MM.1S (cell line): ENCODE data around the gene GSE1.

ENCODE experiments used
- DNase-seq: peaks from one replicate; pipeline ENCODE4 v3.0.0-alpha.2; 2015
- H2AFZ ChIP-seq: fragments of 300-600 bp; sonication (generic); 2 replicates; pipeline ENCODE4 v1.6.0; 2016; ENCODE audit warnings: antibody characterized with exemption, low read length
- H3F3A ChIP-seq: fragments of 300-600 bp; sonication (generic); 2 replicates; pipeline ENCODE4 v1.6.1; 2016; ENCODE audit warnings: mild to moderate bottlenecking, antibody characterized with exemption, low read length, moderate library complexity, mixed read lengths; ENCODE audit not compliant: insufficient read depth
- H3K27ac ChIP-seq: fragments of 300-600 bp; sonication (generic); 2 replicates; pipeline ENCODE4 v1.5.1; 2016; ENCODE audit warnings: mild to moderate bottlenecking, low read length
- H3K27me3 ChIP-seq: fragments of 300-600 bp; sonication (generic); replicated peaks from 2 replicates; pipeline ENCODE4 v1.6.0; 2016; ENCODE audit warnings: low read length; ENCODE audit not compliant: insufficient read depth
- H3K36me3 ChIP-seq: fragments of 300-600 bp; sonication (generic); replicated peaks from 2 replicates; pipeline ENCODE4 v1.6.1; 2016; ENCODE audit warnings: mild to moderate bottlenecking, low read length, mixed read lengths; ENCODE audit not compliant: insufficient read depth
- H3K4me1 ChIP-seq: fragments of 300-600 bp; sonication (generic); 2 replicates; pipeline ENCODE4 v1.6.1; 2016; ENCODE audit warnings: low read length, mixed read lengths
- H3K4me2 ChIP-seq: fragments of 300-600 bp; sonication (generic); 2 replicates; pipeline ENCODE4 v1.6.0; 2016; ENCODE audit warnings: low read depth, low read length
- H3K4me3 ChIP-seq: fragments of 300-600 bp; sonication (generic); 2 replicates; pipeline ENCODE4 v1.5.1; 2016; ENCODE audit warnings: low read length, mixed read lengths
- H3K79me2 ChIP-seq: fragments of 300-600 bp; sonication (generic); 2 replicates; pipeline ENCODE4 v1.6.1; 2016; ENCODE audit warnings: mixed run types, low read length, mixed read lengths
- H3K9ac ChIP-seq: fragments of 300-600 bp; sonication (generic); 2 replicates; pipeline ENCODE4 v1.6.1; 2016; ENCODE audit warnings: low read length, mixed read lengths
- H3K9me2 ChIP-seq: fragments of 300-600 bp; sonication (generic); replicated peaks from 2 replicates; pipeline ENCODE4 v1.6.1; 2016; ENCODE audit warnings: mild to moderate bottlenecking, low read length, mixed read lengths; ENCODE audit not compliant: insufficient read depth
- H3K9me3 ChIP-seq: fragments of 300-600 bp; sonication (generic); replicated peaks from 2 replicates; pipeline ENCODE4 v1.6.1; 2016; ENCODE audit warnings: mild to moderate bottlenecking, low read length, mixed read lengths; ENCODE audit not compliant: insufficient read depth
- H4K20me1 ChIP-seq: fragments of 300-600 bp; sonication (generic); 2 replicates; pipeline ENCODE4 v1.6.1; 2016; ENCODE audit warnings: mild to moderate bottlenecking, low read length, moderate library complexity, mixed read lengths; ENCODE audit not compliant: insufficient read depth
- CTCF ChIP-seq: fragments of 300-600 bp; sonication (generic); IDR thresholded peaks from 2 replicates; pipeline ENCODE4 v1.5.1; 2016; ENCODE audit warnings: antibody characterized with exemption, low read length, mixed read lengths
- EZH2 ChIP-seq: fragments of 300-600 bp; sonication (generic); optimal IDR thresholded peaks from 2 replicates; pipeline ENCODE3; 2017; ENCODE audit warnings: low read depth, mild to moderate bottlenecking, antibody characterized with exemption, low read length, mixed read lengths
- EZH2phosphoT487 ChIP-seq: fragments of 300-600 bp; sonication (generic); IDR thresholded peaks from 2 replicates; pipeline ENCODE4 v1.6.1; 2018; ENCODE audit warnings: antibody characterized with exemption, low read length

The GSE1 gene

GRCh38 chr16:85623250-85623649, 10.1 kb downstream of the GSE1 start:
- DNase-seq = no peak
- H3K9ac ChIP-seq = no peak overlapping the region
- TF ChIP-seq EZH2 (no peak), EZH2phosphoT487 (no peak), CTCF (no peak)
- H3K36me3 ChIP-seq = no peaks in the 10 kb centered on the region
- no peaks in the 10 kb centered on the region for H3K27me3 ChIP-seq
- no peak overlapping the region for H2AFZ ChIP-seq
- H3K9me2 ChIP-seq = no peaks in the 10 kb centered on the region
- H3K9me3 ChIP-seq = no peaks in the 10 kb centered on the region
- H3K79me2 ChIP-seq = peaks cover 69% of the 10 kb centered on the region
- H3K4me1 ChIP-seq = no peaks in the 10 kb centered on the region
- H3K4me3 ChIP-seq = no peak overlapping the region
- no peaks in the 10 kb centered on the region for H3F3A ChIP-seq
- no peak overlapping the region for H3K27ac ChIP-seq
- no peaks in the 10 kb centered on the region for H4K20me1 ChIP-seq
- H3K4me2 ChIP-seq = no peak overlapping the region

GRCh38 chr16:85623997-85624601, 11.0 kb downstream of the GSE1 start:
- TF ChIP-seq CTCF (no peak), EZH2 (no peak), EZH2phosphoT487 (no peak)
- H3K4me3 ChIP-seq = no peak overlapping the region
- H3K9me2 ChIP-seq = no peaks in the 10 kb centered on the region
- no peaks in the 10 kb centered on the region for H3K9me3 ChIP-seq
- H2AFZ ChIP-seq = no peak overlapping the region
- no peak overlapping the region for H3K4me2 ChIP-seq
- peaks cover 72% of the 10 kb centered on the region for H3K79me2 ChIP-seq
- H4K20me1 ChIP-seq = no peaks in the 10 kb centered on the region
- no peak overlapping the region for H3K9ac ChIP-seq
- H3K27ac ChIP-seq = no peak overlapping the region
- H3K36me3 ChIP-seq = no peaks in the 10 kb centered on the region
- no peaks in the 10 kb centered on the region for H3F3A ChIP-seq
- no peaks in the 10 kb centered on the region for H3K27me3 ChIP-seq
- no peak for DNase-seq
- H3K4me1 ChIP-seq = no peaks in the 10 kb centered on the region

GRCh38 chr16:85624646-85625045, 11.5 kb downstream of the GSE1 start:
- H3K79me2 ChIP-seq = peaks cover 72% of the 10 kb centered on the region
- TF ChIP-seq EZH2phosphoT487 (no peak), CTCF (no peak), EZH2 (no peak)
- no peaks in the 10 kb centered on the region for H3F3A ChIP-seq
- no peaks in the 10 kb centered on the region for H3K36me3 ChIP-seq
- H3K4me1 ChIP-seq = no peaks in the 10 kb centered on the region
- H3K9me3 ChIP-seq = no peaks in the 10 kb centered on the region
- no peak overlapping the region for H3K9ac ChIP-seq
- no peak overlapping the region for H3K27ac ChIP-seq
- H3K9me2 ChIP-seq = no peaks in the 10 kb centered on the region
- H2AFZ ChIP-seq = no peak overlapping the region
- H3K4me3 ChIP-seq = no peak overlapping the region
- H3K4me2 ChIP-seq = no peak overlapping the region
- H4K20me1 ChIP-seq = no peaks in the 10 kb centered on the region
- DNase-seq = no peak
- no peaks in the 10 kb centered on the region for H3K27me3 ChIP-seq
